ENCODE data around the gene POP4. TPM values are rescaled to one million over a fixed set of nuclear protein-coding genes. Genes with fewer than 3 reads are reported as not detected.

The POP4 gene
- total and polyA plus RNA-seq, 8 donors = 2.0 to 162 (median 55.5) TPM

GRCh38 chr19:29598036-29598435 lies 8.0 kb upstream of the POP4 start:
- H3K27me3 ChIP-seq = peaks cover 0 to 53% (median 35%) of the 10 kb centered on the region in 3 donors
- DNase-seq = no peak
- intact Hi-C loops (cut with DNase I; ENCODE audit: low total_unique reads) = no loop called here
- no peak overlapping the region for H3K4me3 ChIP-seq
- no peak for TF ChIP-seq POLR2A (IDR thresholded peaks at IDR 0.05)
- TF ChIP-seq EP300 (IDR thresholded peaks at IDR 0.05) = no peak
- TF ChIP-seq CTCF (IDR thresholded peaks at IDR 0.05) = no peak
- no peak for TF ChIP-seq POLR2AphosphoS5 (IDR thresholded peaks at IDR 0.05)
- H3K27ac ChIP-seq = no peak overlapping the region
- no peaks in the 10 kb centered on the region for H3K36me3 ChIP-seq
- 52 to 67% (median 58%) methylated on average over 7 of the region's 7 CpGs for WGBS, 5 donors
- H3K4me1 ChIP-seq = no peaks in the 10 kb centered on the region
- H3K9me3 ChIP-seq = no peaks in the 10 kb centered on the region

- H3K9me3 ChIP-seq = no peaks in the 10 kb centered on the region
- TF ChIP-seq EP300 (IDR thresholded peaks at IDR 0.05) = no peak
- no peak for TF ChIP-seq CTCF (IDR thresholded peaks at IDR 0.05)
- no peak for TF ChIP-seq POLR2A (IDR thresholded peaks at IDR 0.05)
- no peak for TF ChIP-seq POLR2AphosphoS5 (IDR thresholded peaks at IDR 0.05)
- no peaks in the 10 kb centered on the region for H3K4me1 ChIP-seq
- WGBS, 5 donors = 49 to 68% (median 58%) methylated on average over 3 of the region's 3 CpGs
- peaks cover 0 to 51% (median 35%) of the 10 kb centered on the region in 3 donors for H3K27me3 ChIP-seq
- no peak overlapping the region for H3K4me3 ChIP-seq
- intact Hi-C loops (cut with DNase I; ENCODE audit: low total_unique reads) = no loop called here
- DNase-seq = no peak
- H3K27ac ChIP-seq = no peak overlapping the region
- H3K36me3 ChIP-seq = no peaks in the 10 kb centered on the region
Measured at GRCh38 chr19:29598496-29598895, 7.6 kb upstream of the POP4 start.

- 43 to 63% (median 56%) methylated on average over 5 of the region's 5 CpGs for WGBS, 5 donors
- Histone ChIP-seq H3K36me3 (peaks cover 0 to under 1% (median under 1%) of the 10 kb centered on the region in 4 donors), H3K9me3 (no peaks in the 10 kb centered on the region), H3K27me3 (peaks cover 0 to 4% (median 0%) of the 10 kb centered on the region in 3 donors), H3K4me1 (peaks cover 15 to 19% (median 18%) of the 10 kb centered on the region in 4 donors), H3K4me3 (no peak overlapping the region), H3K27ac (no peak overlapping the region)
- DNase-seq = no peak
- no peak for TF ChIP-seq POLR2A (IDR thresholded peaks at IDR 0.05)
- no peak for TF ChIP-seq POLR2AphosphoS5 (IDR thresholded peaks at IDR 0.05)
- TF ChIP-seq EP300 (IDR thresholded peaks at IDR 0.05) = no peak
- TF ChIP-seq CTCF (IDR thresholded peaks at IDR 0.05) = no peak
- intact Hi-C loops (cut with DNase I; ENCODE audit: low total_unique reads) = no loop called here
Measured at GRCh38 chr19:29603308-29603707, 2.8 kb upstream of the POP4 start.

GRCh38 chr19:29606420-29606747 lies 301 bp downstream of the POP4 start:
- no peak for DNase-seq
- H3K27ac ChIP-seq = peak overlapping the region; percentile 94 to 99 (median 97)
- H3K9me3 ChIP-seq = no peaks in the 10 kb centered on the region
- TF ChIP-seq EP300 (IDR thresholded peaks at IDR 0.05) = no peak
- TF ChIP-seq CTCF (IDR thresholded peaks at IDR 0.05) = no peak
- TF ChIP-seq POLR2A (IDR thresholded peaks at IDR 0.05) = no peak
- TF ChIP-seq POLR2AphosphoS5 (IDR thresholded peaks at IDR 0.05) = no peak
- no peaks in the 10 kb centered on the region for H3K27me3 ChIP-seq
- peaks cover 15 to 33% (median 27%) of the 10 kb centered on the region in 4 donors for H3K4me1 ChIP-seq
- peaks cover 18 to 29% (median 24%) of the 10 kb centered on the region in 4 donors for H3K36me3 ChIP-seq
- H3K4me3 ChIP-seq = peak overlapping the region; percentile 74 to 95 (median 85)
- intact Hi-C loops (cut with DNase I; ENCODE audit: low total_unique reads) = no loop called here
- WGBS, 5 donors = 0 to 2% (median 0%) methylated on average over 3 to 12 of the region's 12 CpGs

All from stomach (tissue), 9 donors.